Measurements from ENCODE around the gene CAMK2B.

CAMK2B gene

GRCh38 chr7:44325201-44325671 lies at the start of gene CAMK2B:
TSS of gene CAMK2B (minus strand) at chr7:44325594. CDS start at chr7:44325421, 173 bp downstream.
- no peak for TF ChIP-seq CTCF (conservative IDR thresholded peaks at IDR 0.05; ENCODE audit: low read length)
- H3K4me3 ChIP-seq (ENCODE audit: low read length): no peak within 1 kb of the TSS
- DNase-seq (ENCODE audit: low read depth): no peak

GRCh38 chr7:44374007-44374763 lies 48.8 kb upstream of the CAMK2B start:
- DNase-seq (ENCODE audit: low read depth): no peak
- TF ChIP-seq CTCF (conservative IDR thresholded peaks at IDR 0.05; ENCODE audit: low read length): no peak
- no peak overlapping the region for H3K4me3 ChIP-seq (ENCODE audit: low read length)

GRCh38 chr7:44373418-44373740 lies 48.0 kb upstream of the CAMK2B start:
- TF ChIP-seq CTCF (conservative IDR thresholded peaks at IDR 0.05; ENCODE audit: low read length): no peak
- no peak for DNase-seq (ENCODE audit: low read depth)
- no peak overlapping the region for H3K4me3 ChIP-seq (ENCODE audit: low read length)

GRCh38 chr7:44372560-44373417 lies 47.4 kb upstream of the CAMK2B start:
- TF ChIP-seq CTCF (conservative IDR thresholded peaks at IDR 0.05; ENCODE audit: low read length): no peak
- H3K4me3 ChIP-seq (ENCODE audit: low read length): no peak overlapping the region
- peak; percentile 15 for DNase-seq (ENCODE audit: low read depth)

- no peak for TF ChIP-seq CTCF (conservative IDR thresholded peaks at IDR 0.05; ENCODE audit: low read length)
- no peak overlapping the region for H3K4me3 ChIP-seq (ENCODE audit: low read length)
- DNase-seq (ENCODE audit: low read depth): peak; percentile 28
Observed at GRCh38 chr7:44368885-44369284, 43.5 kb upstream of the CAMK2B start.

- H3K4me3 ChIP-seq (ENCODE audit: low read length): no peak overlapping the region
- TF ChIP-seq CTCF (conservative IDR thresholded peaks at IDR 0.05; ENCODE audit: low read length): no peak
- no peak for DNase-seq (ENCODE audit: low read depth)
Observed at GRCh38 chr7:44368455-44368854, 43.1 kb upstream of the CAMK2B start.
